NCI-H187 treated with DMSO at 0.1 percent for 48 hours (cell line): Measurements from ENCODE around the gene PRF1.

Experiments used
- DNase-seq: peaks from one replicate; lab custom pipeline; 2025; lab: John Stamatoyannopoulos, UW

The PRF1 gene

DNA sequence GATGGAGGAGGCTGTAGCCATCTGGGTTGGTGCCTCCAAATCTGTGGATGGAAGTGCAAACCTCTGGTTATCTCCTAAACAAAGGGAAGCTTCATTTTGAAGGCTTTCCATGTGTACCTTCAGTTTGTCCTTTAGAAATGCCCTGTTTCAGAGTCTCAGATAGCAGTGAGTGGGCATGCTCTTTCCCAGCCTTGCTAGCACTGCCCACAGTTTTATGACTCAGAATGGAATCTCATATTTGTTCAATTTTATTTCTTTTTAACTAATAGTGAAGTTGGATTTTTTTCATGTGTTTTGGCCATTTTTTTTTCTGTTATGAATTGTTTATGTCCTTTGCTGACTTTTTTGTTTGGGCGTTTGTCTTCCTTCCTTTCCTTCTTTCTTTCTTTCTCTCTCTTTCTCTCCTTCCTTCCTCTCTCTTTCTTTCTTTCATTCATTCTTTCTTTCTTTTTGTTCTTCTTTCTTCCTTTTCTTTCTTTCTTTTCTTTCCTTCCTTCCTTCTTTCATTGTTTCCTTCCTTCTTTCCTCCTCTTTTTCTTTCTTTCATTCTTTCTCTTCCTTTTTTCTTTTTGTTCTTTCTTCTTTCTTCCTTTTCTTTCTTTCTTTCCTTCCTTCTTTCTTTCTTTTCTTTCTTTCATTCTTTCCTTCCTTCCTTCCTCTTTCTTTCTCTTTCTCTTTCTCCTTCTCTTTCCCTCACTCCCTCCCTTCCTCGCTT is 25.6 kb downstream of the PRF1 start:
- no peak for DNase-seq

- no peak for DNase-seq
Measured at GRCh38 chr10:70575874-70576802, 26.4 kb downstream of the PRF1 start.

DNA sequence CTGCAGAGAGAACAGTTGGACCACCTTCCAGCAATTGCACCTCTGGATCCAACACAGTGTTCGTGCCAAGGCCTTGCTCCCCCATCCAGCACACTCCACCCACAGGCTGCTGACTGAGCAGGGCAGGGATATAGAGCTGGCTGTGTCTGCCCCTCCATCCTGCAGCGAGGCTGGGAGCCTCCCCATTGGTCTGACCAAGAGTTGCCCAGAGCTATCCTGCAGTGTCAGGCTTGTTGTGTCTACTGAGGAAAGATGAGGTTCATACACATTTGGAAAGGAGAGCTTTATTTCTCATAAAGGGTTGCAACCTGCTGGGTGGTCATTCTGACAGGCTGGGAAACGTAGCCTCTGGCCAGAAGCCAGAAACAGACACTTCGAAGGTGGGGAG is 27.1 kb downstream of the PRF1 start:
- no peak for DNase-seq

GRCh38 chr10:70573599-70574506 is 28.7 kb downstream of the PRF1 start:
- DNase-seq, result no peak

- DNase-seq, result no peak
Measured at GRCh38 chr10:70571636-70572439, 30.7 kb downstream of the PRF1 start.

GRCh38 chr10:70571236-70571635 is 31.3 kb downstream of the PRF1 start:
- DNase-seq, result no peak

DNA sequence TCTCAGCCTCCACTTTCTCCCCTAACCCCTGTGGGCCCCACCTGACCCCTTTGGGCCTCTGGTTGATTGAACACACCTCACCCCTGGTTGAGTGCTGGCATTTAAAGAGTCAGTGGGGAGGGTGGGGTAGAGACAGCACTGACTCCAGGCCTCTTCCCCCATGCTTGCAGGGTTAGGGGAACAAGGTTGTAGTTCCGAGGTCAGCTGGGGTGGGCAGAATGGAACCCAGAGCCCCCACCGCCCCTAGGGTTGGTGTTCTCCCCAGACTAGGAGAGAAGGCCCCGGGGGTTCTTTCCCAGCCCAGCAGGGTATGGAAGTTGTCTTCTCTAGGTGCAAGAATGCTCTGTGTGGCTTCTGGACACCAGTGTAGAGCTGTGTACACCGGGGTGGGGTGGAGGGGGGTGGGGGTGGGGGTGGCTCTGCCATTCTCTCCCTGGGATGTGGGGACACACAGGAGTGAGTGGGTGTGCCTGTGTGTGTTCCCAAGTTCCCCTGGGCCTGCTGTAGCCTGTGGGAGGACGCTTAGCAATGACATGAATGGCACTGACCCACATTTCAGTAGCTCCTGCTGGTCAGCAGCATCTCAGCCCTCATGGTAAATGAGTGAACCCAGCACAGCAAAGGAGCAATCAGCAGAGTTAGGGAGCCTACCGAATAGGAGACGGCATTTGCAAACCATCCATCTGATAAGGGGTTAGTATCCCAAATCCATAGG is 33.6 kb downstream of the PRF1 start:
- no peak for DNase-seq

GRCh38 chr10:70568113-70568512 is 34.4 kb downstream of the PRF1 start:
- DNase-seq, result no peak

GRCh38 chr10:70567603-70568002 is 34.9 kb downstream of the PRF1 start:
- DNase-seq, result no peak

DNA sequence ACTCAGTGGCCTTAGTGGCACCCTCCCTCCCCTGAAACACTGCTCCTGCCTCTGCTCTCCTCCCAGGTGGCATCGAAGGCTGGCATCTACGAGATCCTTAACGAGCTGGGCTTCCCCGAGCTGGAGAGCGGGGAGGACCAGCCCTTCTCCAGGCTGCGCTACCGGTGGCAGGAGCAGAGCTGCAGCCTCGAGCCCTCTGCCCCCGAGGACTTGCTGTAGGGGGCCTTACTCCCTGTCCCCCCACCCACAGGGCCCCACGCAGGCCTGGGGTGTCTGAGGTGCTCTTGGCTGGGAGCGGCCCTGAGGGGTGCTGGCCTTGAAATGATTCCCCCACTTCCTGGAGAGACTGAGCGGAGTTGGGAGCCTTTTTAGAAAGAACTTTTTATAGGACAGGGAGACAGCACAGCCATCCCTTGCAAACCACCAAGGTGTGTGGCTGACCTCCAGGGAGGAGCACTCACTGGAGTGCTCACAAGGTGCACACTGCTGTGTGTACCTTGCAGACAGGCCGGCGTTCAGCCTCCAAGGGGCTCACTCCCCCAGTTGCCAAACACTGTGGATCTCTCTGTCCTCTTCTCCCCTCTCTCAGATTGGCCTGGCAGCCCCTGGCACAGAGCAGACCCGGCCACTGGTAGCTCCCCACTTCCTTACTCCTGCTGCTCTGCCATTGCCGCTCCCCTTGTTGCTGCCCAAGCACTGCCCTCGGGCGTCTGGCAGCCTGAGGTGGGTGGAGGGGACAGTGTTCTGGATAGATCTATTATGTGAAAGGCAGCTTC is 35.8 kb downstream of the PRF1 start:
- no peak for DNase-seq

- no peak for DNase-seq
Measured at GRCh38 chr10:70565556-70566514, 36.7 kb downstream of the PRF1 start.

DNA sequence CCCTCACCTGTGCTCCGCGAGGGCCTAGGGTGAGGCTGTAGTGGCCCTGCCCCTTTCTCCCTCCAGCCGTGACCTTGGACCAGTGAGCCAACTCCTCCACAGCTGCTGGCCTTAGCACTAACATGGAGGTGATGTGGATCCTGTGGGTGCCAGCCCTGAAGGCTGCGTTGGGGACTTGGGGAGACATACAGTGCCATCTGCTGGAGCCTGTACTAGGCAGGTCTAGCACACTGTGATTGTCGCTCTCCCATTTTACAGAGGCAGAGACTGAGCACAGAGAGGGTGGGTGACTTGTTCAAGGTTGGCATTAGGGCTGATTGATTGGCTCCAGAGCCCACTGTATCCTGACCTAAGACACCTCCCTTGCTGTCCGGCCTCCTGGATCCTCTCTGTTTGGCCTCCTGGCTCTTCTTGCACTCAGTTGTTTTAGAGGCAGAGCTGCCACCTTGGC is 37.6 kb downstream of the PRF1 start:
- DNase-seq, result no peak

GRCh38 chr10:70564113-70564725 is 38.3 kb downstream of the PRF1 start:
- no peak for DNase-seq

GRCh38 chr10:70563230-70563629 is 39.3 kb downstream of the PRF1 start:
- DNase-seq, result no peak

GRCh38 chr10:70562036-70562755 is 40.3 kb downstream of the PRF1 start:
- DNase-seq, result no peak

- DNase-seq, result no peak
Measured at GRCh38 chr10:70561558-70561957, 41.0 kb downstream of the PRF1 start.

DNA sequence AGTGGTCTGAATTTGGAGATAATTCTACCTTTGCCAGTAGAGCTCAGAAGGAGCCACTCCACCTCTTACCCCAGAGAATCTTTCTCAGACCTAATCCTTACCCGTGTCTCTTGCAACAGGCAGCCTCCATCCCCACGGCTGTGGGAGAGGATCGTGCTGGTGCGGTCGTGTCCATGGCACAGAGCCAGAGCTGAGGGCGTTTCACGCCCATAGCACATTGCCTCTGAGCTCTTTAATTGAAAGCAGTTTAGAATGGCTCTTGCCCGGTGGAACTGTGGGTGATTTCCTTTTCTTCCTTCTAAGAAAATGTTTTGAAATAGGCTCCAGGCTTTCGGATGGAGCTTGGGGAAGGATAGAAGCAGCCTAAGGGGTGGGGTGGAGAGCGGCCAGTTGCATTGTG is 41.5 kb downstream of the PRF1 start:
- DNase-seq, result no peak
